ENCODE results near the gene CFAP58.

DNA sequence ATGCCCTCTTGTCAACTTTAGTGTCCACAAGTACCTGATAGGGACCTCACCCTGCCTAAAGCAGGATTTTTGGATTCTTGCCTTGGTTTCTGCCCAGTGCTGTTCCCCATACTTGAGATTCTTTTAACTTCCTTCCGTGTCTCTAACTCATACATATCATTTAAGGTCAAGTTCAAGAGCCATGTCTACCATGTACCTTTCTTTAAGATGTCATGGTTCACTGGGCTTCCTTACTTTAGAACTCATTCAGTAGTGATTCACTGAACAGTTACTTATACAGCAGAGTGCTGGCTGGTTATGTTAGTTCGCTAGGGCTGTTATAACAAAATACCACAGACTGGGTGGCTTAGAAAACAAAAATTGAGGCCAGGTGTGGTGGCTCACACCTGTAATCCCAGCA lies 5.0 kb upstream of the CFAP58 start:
- TF ChIP-seq, protein P1, sequence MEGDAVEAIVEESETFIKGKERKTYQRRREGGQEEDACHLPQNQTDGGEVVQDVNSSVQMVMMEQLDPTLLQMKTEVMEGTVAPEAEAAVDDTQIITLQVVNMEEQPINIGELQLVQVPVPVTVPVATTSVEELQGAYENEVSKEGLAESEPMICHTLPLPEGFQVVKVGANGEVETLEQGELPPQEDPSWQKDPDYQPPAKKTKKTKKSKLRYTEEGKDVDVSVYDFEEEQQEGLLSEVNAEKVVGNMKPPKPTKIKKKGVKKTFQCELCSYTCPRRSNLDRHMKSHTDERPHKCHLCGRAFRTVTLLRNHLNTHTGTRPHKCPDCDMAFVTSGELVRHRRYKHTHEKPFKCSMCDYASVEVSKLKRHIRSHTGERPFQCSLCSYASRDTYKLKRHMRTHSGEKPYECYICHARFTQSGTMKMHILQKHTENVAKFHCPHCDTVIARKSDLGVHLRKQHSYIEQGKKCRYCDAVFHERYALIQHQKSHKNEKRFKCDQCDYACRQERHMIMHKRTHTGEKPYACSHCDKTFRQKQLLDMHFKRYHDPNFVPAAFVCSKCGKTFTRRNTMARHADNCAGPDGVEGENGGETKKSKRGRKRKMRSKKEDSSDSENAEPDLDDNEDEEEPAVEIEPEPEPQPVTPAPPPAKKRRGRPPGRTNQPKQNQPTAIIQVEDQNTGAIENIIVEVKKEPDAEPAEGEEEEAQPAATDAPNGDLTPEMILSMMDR (IDR thresholded peaks at IDR 0.05) = no peak
- no peak for TF ChIP-seq EP300 (IDR thresholded peaks at IDR 0.05)
- TF ChIP-seq POLR2A (IDR thresholded peaks at IDR 0.05; ENCODE audit: low read depth) = no peak
